Measurements from ENCODE around the gene MYO3B.
"Not testable (repeated sequence)": the region's sequence is repeated elsewhere in the genome, so short reads cannot be mapped to it uniquely, and the experiment has no call there.

The MYO3B gene

DNA sequence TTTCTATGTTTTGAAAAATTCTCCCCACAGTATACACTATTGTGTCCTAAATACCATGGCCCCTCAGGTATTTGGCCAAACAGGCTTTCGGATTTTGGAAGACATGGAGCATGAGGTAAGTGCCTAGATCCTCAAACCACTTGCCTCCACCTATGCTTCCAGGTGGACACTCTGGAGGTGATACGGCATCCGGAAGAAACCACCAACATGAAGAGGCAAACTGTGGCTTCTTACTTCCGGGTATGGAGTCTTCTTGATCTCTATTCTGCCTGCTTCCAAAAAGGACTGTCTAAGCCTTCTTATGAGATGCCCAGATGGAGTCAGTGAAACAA is 285.2 kb downstream of the MYO3B start:
- in situ Hi-C loops (cut with MboI; ENCODE audit: low pct_unique_long_range_greater_than_20kb, low sequenced_read_pairs, unreplicated experiment), result no loop called here
- DNase-seq (ENCODE audit: low spot score), result no peak
- TF ChIP-seq, protein P1, sequence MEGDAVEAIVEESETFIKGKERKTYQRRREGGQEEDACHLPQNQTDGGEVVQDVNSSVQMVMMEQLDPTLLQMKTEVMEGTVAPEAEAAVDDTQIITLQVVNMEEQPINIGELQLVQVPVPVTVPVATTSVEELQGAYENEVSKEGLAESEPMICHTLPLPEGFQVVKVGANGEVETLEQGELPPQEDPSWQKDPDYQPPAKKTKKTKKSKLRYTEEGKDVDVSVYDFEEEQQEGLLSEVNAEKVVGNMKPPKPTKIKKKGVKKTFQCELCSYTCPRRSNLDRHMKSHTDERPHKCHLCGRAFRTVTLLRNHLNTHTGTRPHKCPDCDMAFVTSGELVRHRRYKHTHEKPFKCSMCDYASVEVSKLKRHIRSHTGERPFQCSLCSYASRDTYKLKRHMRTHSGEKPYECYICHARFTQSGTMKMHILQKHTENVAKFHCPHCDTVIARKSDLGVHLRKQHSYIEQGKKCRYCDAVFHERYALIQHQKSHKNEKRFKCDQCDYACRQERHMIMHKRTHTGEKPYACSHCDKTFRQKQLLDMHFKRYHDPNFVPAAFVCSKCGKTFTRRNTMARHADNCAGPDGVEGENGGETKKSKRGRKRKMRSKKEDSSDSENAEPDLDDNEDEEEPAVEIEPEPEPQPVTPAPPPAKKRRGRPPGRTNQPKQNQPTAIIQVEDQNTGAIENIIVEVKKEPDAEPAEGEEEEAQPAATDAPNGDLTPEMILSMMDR (IDR thresholded peaks at IDR 0.05; ENCODE audit: extremely low read depth, insufficient read depth, missing control alignments), result no peak

DNA sequence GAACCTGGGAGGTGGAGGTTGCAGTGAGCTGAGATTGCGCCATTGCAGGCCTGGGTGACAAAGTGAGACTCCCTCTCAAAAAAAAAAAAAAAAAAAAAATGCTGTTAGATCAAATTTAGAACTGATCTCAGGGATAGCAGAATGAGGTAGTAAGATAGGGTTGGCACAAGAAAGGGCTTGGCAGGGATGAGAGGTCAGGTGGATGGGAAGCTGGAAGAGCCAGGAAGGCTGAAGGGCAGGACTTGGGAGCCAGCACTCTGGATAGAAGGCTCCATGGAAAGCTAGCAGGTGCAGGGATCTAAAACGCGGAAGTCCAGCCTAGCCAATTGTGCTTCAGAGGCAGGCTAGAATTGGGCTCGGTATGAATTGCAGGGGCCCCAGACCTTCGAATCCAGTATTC is 286.3 kb downstream of the MYO3B start:
- TF ChIP-seq, protein P1 (IDR thresholded peaks at IDR 0.05; ENCODE audit: extremely low read depth, insufficient read depth, missing control alignments), result no peak
- in situ Hi-C loops (cut with MboI; ENCODE audit: low pct_unique_long_range_greater_than_20kb, low sequenced_read_pairs, unreplicated experiment), result no loop called here
- no peak for DNase-seq (ENCODE audit: low spot score)

DNA sequence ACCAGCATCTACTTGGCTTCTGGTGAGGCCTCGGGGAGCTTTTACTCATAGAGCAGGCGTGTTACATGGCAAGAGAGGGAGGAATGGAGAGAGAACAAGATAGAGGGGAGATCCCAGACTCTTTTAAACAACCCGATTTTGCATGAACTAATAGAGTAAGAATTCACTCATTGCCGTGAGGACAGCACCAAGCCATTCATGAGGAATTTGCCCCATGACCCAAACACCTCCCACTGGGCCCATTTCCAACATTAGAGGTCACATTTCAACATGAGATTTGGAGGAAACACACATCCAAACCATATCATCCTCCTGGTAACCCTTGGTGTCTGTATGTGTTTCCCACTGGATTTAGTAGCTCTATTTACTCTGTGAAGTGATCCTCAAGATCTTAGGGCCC is 287.3 kb downstream of the MYO3B start:
- in situ Hi-C loops (cut with MboI; ENCODE audit: low pct_unique_long_range_greater_than_20kb, low sequenced_read_pairs, unreplicated experiment), result no loop called here
- DNase-seq (ENCODE audit: low spot score), result no peak
- TF ChIP-seq, protein P1 (IDR thresholded peaks at IDR 0.05; ENCODE audit: extremely low read depth, insufficient read depth, missing control alignments), result no peak

DNA sequence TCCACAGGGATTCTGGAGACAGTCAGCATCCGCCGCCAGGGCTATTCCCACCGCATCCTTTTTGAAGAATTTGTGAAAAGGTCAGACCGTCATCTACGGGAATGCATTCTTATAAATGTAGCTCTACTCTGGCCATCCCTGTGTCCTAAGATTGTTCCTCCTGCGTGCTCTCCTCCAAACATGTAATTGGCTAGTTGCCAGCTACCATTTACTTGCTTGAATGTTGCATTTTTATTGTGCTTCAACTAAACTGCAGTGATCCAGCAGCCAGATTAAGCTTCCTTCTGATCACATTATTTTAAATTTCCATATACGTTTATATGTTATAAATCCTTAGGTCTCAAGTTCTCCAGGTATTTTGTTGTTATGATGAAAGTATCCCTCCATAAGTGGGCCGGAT is 288.7 kb downstream of the MYO3B start:
- TF ChIP-seq, protein P1 (IDR thresholded peaks at IDR 0.05; ENCODE audit: extremely low read depth, insufficient read depth, missing control alignments), result no peak
- no peak for DNase-seq (ENCODE audit: low spot score)
- in situ Hi-C loops (cut with MboI; ENCODE audit: low pct_unique_long_range_greater_than_20kb, low sequenced_read_pairs, unreplicated experiment), result no loop called here

DNA sequence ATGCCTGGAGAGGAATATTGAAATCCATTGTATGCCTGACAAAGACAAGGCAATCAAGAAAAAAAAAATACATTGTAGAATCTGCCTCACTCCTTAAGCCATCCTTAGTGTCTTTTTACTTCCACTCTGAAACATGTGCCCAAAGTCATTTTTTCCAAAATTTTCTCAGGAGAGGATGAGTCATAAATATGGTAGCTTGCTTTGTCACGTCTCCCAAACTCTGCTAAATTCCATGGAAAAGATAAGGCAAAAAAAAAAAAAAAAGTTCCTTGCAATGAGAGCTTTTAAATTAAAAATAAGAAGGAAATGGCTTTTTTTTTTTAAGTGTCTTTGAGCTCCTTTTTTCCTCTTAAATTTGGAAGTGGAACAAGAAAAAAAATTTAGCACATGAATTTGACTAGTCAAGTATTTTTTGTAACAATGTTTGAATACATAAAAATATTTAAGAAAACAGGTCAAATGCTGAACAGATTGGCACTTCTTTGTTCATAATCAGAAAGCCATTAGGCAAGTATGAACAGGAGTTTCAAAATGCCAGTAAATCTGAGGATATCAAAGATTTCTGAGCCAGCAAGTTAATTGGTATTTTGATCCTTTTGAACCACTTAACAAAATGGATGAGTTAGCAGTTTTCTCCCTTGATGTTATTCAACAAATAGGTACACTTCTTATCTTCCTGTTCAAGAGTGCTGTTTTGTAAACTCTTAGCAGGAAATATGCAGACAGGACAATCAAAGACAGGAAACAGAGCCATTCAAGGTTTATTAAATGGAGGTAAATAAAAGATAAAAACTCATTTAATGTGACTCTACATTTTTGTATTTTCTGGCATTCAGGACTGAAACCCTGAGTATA is 289.8 kb downstream of the MYO3B start:
- TF ChIP-seq, protein P1 (IDR thresholded peaks at IDR 0.05; ENCODE audit: extremely low read depth, insufficient read depth, missing control alignments), result no peak
- no peak for DNase-seq (ENCODE audit: low spot score)
- in situ Hi-C loops (cut with MboI; ENCODE audit: low pct_unique_long_range_greater_than_20kb, low sequenced_read_pairs, unreplicated experiment), result no loop called here

DNA sequence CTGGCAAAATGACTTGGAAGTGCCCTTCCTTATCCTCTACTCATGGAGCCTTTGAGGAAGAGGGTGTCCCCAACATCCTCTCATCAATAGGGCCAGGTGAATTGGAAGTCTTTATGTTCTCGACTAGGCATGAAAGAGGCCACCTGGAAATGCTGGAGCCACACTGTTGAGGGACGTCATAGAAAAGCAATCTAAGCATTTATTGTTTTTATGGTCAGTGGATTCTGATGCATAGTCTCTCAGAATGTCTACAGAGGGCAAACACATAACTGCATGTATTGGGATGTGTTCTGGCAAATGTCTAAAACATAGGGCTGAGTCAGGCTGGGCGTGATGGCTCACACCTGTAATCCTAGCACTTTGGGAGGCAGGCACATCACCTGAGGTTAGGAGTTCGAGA is 290.6 kb downstream of the MYO3B start:
- no peak for DNase-seq (ENCODE audit: low spot score)
- TF ChIP-seq, protein P1 (IDR thresholded peaks at IDR 0.05; ENCODE audit: extremely low read depth, insufficient read depth, missing control alignments), result no peak
- in situ Hi-C loops (cut with MboI; ENCODE audit: low pct_unique_long_range_greater_than_20kb, low sequenced_read_pairs, unreplicated experiment), result no loop called here

DNA sequence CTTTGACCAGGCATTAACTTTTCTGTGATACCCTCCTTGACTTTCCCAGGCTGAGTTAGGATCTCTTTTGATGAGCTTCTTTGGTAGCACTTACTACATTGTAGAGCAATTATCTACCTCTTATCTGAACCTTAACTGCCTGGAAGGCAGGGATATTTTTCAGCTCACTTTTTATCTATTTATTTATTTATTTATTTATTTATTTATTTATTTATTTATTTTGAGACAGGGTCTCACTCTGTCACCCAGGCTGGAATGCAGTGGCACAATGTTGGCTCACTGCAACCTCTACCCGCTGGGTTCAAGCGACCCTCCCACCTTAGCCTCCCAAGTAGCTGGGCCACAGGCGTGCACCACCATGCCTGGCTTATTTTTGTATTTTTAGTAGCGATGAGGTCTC is 294.6 kb downstream of the MYO3B start:
- in situ Hi-C loops (cut with MboI; ENCODE audit: low pct_unique_long_range_greater_than_20kb, low sequenced_read_pairs, unreplicated experiment); DNase-seq (ENCODE audit: low spot score): not testable (repeated sequence)
